DND-41 (cell line): Measurements from ENCODE around the gene CHMP5.

ENCODE experiments used
- CTCF ChIP-seq: IDR thresholded peaks from 2 replicates; pipeline ENCODE4 v1.5.1; 2012; ENCODE audit warnings: borderline replicate concordance, low read length, moderate library complexity, mild to moderate bottlenecking; ENCODE audit not compliant: poor library complexity, severe bottlenecking; ENCODE audit errors: extremely low read depth
- EZH2 ChIP-seq: IDR thresholded peaks from 3 replicates; pipeline ENCODE4 v1.6.1; 2012; ENCODE audit warnings: borderline replicate concordance, low read depth, mild to moderate bottlenecking, moderate library complexity, low read length, inconsistent platforms; ENCODE audit not compliant: severe bottlenecking

- TF ChIP-seq EZH2 (no peak), CTCF (no peak)
Measured at GRCh38 chr9:33289936-33290246, 25.0 kb downstream of the CHMP5 start.
